IMR-90 (cell line): Measurements from ENCODE around the gene KRT86.

Experiments
- CHD1 ChIP-seq: IDR thresholded peaks from 2 replicates; pipeline ENCODE4 v1.6.1; 2012; ENCODE audit warnings: low read depth, low read length, improper control_type of control experiment
- CTCF ChIP-seq: conservative IDR thresholded peaks from 2 replicates; pipeline ENCODE4 v1.5.1; 2012; ENCODE audit warnings: mild to moderate bottlenecking, low read depth, low read length, improper control_type of control experiment
- ELK1 ChIP-seq: fragments of 150-350 bp; IDR thresholded peaks from 2 replicates; pipeline ENCODE4 v1.6.1; 2016; ENCODE audit warnings: low read depth, mild to moderate bottlenecking, low read length, moderate library complexity, borderline replicate concordance
- MAFK ChIP-seq: IDR thresholded peaks from 2 replicates; pipeline ENCODE4 v1.6.1; 2012; ENCODE audit warnings: low read depth, low read length, improper control_type of control experiment
- RAD21 ChIP-seq: IDR thresholded peaks from 2 replicates; pipeline ENCODE4 v1.6.1; 2012; ENCODE audit warnings: low read length, improper control_type of control experiment
- RCOR1 ChIP-seq: IDR thresholded peaks from 2 replicates; pipeline ENCODE4 v1.6.1; 2012; ENCODE audit warnings: mild to moderate bottlenecking, low read length, improper control_type of control experiment; ENCODE audit not compliant: insufficient replicate concordance
- RFX5 ChIP-seq: IDR thresholded peaks from 2 replicates; pipeline ENCODE4 v1.8.0; 2012; ENCODE audit warnings: low read depth, mild to moderate bottlenecking, low read length, moderate library complexity
- SMC3 ChIP-seq: fragments of 150-350 bp; IDR thresholded peaks from 2 replicates; pipeline ENCODE4 v1.6.1; 2016; ENCODE audit warnings: low read depth, mild to moderate bottlenecking, antibody characterized with exemption, low read length, moderate library complexity

- no peak for TF ChIP-seq CTCF
- no peak for TF ChIP-seq MAFK
- no peak for TF ChIP-seq RFX5
- no peak for TF ChIP-seq RAD21
- no peak for TF ChIP-seq CHD1
- no peak for TF ChIP-seq SMC3
- no peak for TF ChIP-seq ELK1
- no peak for TF ChIP-seq RCOR1
Observed at GRCh38 chr12:52235001-52235764, 39.3 kb upstream of the KRT86 start.
